HG02981 (cell line): ENCODE data around the gene COL26A1.
"Not testable (repeated sequence)": the region's sequence is repeated elsewhere in the genome, so short reads cannot be mapped to it uniquely, and the experiment has no call there.

ENCODE experiments used
- ATAC-seq: cut with Tn5 transposase; IDR thresholded peaks from one replicate; pipeline ENCODE4 v1.9.1; 2021; ENCODE audit warnings: mild to moderate bottlenecking, moderate library complexity; ENCODE audit not compliant: unreplicated experiment

Gene COL26A1

DNA sequence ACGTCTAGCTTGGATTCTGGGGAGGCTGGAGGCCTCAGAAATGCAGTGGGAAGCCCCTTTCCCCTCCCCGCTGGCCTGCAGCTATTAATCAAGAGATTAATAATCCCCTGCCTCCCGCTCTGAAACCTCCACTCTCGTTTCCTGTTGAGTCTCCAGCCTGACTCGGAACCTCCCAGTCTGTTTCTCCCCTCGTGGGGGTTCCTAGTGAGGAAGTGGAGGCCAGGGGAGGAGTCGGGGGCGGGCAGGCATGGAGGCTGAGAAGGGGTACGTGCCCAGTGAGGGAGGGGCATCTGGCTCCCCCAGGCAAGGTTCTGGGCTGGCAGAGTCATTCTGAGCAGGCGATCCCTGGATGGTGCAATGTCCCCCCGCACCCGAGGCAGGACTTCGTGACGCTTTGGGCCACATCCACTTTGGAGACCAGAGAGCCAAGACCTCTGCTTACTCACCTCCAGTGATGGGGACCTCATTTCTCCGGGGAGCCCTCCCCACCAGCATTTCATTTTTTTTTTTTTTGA lies 73.6 kb downstream of the COL26A1 start:
- ATAC-seq, result no peak

- no peak for ATAC-seq
Observed at GRCh38 chr7:101436857-101437576, 74.3 kb downstream of the COL26A1 start.

GRCh38 chr7:101441890-101442289 lies 79.2 kb downstream of the COL26A1 start:
- ATAC-seq, result no peak

DNA sequence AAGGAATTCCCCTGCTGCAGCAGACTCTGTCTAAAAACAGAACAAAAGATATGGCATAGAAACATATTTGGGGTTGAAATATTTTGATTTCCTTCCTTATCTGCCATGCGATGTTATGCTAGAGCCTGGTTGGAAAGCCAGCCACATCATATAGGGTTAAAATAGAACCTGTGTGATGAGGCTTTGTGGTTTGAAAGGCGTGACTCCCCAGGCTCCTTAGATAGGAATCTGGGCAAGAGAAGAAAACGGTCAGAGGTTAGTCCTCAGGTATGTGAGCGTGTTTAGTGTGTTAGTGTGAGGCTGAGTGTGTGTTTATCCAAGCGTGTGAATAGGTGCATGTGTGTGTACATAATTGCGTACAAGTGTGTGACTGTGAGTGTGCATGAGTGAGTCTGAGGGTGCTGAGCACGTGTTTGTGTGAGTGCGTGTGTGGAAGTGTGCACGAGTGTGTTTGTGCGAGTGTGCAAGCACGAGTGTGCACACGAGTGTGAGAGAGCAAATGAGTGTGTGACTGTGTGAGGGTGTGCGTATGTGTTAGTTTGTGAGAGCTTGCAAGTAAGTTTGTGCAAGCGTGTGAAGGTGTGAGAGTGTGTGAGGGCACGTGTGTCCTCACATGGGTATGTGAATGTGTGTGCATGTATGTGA lies 79.9 kb downstream of the COL26A1 start:
- ATAC-seq, result no peak

GRCh38 chr7:101450064-101450463 lies 87.4 kb downstream of the COL26A1 start:
- ATAC-seq, result no peak

DNA sequence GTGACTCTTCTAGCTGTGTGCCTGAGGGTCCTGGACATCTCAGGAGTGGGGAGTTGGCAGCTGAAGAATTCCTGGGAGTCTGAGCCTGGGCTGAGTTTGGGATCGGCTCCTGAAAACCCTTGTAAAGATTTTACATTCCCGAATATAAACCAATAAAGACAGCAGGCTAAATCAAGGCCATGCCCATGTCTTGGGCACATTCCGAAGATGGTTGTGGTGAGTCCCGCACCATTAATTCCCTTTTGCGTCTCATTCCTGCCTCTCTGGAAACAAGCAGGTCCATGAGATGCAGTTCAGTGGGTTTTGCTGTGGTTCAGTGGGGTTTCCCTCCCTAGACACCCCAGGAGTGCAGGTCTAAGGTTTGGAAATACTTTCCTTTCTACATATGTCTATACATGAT lies 90.9 kb downstream of the COL26A1 start:
- no peak for ATAC-seq

DNA sequence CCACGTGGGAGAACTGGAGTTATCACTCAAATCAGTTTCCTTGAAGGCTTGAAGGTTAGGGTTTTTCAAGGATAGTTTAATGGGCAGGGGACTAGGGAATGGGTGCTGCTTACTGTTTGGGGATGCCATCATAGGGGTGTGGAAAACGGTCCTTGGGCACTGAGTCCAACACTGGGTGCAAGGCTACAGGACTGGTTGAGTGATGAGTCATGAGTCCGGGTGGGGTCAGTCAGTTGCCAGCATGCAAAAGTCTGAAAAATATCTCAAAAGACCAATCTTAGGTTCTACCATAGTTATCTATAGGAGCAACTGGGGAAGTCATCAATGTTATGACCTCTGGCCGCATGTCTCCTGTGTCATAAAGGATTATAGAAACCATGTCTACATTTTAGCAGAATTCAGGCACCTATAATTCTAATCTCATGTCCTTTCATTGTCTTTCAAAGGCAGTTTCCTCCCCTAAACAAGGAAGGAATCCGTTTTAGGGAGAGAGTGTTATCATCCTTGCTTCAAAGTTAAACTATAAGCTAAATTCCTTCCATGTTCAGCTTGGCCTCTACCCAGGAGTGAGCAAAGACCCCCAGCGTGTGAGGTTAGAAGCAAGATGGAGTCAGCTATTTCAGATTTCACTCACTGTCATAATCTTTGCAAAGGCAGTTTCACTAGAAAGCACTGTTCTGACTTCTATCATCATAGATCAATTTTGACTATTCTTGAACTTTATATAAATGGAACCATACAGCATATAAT lies 94.5 kb downstream of the COL26A1 start:
- ATAC-seq, result no peak

DNA sequence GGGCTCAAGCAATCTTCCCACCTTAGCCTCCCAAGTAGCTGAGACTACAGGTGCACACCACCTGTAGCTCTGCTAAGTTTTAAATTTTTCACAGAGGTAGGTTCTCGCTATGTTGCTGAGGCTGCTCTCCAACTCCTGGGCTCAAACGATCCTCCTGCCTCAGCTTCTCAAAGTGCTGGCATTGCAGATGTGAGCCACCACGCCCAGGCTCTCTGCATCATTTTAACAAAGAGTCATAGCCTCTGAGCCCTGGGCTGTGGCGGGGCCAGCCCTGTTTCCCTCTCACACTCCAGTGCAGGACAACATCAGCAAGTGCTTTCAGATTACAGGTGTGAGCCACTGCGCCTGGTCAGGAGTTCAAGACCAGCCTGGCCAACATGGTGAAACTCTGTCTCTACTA lies 102.5 kb downstream of the COL26A1 start:
- no peak for ATAC-seq

DNA sequence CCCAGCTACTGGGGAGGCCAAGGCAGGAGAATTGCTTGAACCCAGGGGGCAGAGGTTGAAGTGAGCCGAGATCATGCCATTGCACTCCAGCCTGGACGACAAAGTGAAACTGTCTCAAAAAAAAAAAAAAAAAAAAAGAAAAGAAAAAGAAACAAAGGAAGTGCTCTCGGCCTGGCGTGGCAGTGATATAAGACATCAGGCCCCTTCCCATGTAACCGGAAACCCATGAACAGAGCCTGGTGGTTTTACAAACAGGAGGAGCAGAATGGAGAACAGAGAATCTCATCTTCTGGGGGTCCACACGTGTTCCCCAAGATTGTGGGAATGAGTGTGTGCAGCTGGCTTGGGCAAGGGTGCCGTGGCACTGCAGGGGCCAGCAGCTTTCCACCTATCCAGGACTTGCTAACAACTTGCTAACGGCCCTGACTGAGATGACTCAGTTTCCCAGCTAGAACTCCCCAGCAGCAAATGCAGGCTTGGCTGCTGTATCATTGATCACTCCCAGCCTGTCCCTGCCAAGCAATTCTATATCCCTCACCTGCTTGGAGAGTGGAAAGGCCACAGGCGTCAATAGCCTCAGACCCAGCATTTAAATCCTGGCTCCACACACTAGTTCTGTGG lies 103.0 kb downstream of the COL26A1 start:
- no peak for ATAC-seq

DNA sequence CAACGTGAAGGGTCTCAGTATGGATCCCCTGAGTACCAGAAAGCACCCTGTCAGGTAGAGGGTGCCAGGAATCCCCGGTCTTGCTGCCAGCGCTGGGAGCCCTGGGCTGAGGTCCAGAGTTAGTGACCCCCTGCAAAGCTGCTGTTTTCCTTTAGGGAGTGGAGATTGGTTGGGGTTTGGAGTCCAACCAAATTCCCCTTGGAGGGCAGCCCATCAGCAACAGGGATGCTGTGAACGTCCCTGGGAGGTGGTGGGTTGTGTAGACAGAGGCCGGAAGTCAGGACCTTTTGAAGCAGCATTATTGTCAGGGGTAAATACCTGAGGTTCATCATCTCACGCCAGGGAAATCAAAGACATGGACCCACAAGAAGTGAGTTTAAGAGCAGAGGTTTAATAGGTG lies 104.2 kb downstream of the COL26A1 start:
- no peak for ATAC-seq

GRCh38 chr7:101468546-101469275 lies 106.0 kb downstream of the COL26A1 start:
- ATAC-seq, result no peak

GRCh38 chr7:101470668-101471487 lies 108.2 kb downstream of the COL26A1 start:
- no peak for ATAC-seq

DNA sequence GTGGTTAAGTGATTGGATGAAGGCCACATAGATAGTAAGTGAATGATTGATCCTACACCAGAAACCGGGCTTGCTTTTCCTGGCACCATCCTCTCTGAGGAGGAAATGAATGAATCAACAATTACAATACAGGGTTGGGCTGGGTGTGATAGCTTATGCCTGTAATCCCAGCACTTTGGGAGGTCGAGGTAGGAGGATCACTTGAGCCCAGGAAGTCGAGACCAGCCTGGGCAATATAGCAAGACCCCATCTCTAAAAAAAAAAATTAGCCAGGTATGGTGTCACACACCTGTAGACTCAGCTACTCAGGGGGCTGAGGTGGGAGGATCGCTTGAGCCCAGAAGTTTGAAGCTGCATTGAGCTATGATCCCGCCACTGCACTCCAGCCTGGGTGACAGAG lies 111.5 kb downstream of the COL26A1 start:
- ATAC-seq, result no peak

DNA sequence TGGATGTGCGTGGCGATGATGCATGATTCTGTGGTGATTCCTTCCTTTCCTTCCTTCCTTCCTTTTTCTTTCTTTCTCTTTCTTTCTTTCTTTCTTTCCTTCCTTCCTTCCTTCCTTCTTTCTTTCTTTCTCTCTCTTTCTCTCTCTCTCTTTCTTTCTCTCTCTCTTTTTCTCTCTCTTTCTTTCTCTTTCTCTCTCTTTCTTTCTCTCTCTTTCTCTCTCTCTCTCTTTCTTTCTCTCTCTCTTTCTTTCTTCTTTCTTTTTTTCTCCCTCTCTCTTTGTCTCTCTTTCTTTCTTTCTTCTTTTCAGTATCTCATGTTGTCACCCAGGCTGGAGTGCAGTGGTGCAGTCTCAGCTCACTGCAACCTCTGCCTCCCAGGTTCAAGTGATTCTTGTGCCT lies 113.0 kb downstream of the COL26A1 start:
- ATAC-seq, result not testable (repeated sequence)

DNA sequence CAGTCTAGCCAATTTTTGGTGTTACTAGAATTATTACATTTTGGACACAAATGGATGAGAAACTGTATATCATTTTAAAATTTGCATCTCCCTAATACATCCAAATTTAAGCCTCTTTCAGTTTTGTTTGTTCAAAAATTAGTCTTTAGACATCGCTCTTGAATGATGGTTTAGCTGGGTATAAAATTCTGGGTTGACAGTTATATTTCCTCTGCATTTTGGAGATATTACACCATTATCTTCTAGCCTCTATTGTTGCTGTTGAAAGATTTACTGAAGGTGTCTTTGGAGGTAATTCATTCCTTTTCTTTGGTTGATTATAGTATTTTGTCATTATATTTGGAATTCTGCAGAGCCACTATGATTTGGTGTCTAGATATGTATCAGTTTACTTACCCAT lies 116.5 kb downstream of the COL26A1 start:
- ATAC-seq, result no peak

DNA sequence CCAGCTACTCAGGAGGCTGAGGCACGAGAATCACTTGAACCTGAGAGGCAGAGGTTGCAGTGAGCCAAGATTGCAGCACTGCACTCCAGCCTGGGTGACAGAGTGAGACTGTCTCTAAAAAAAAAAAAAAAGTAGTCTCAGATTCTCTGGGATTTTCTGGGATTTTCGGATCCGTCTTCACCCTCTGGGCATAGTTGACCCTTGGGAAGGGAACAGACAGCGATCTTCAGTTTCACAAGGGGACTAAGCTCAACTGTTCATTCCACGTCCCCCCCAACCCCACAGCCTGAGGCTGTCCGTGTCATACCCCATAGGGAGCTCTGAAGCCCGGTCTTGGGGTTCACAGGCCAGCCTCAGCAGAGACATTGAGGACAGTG lies 123.4 kb downstream of the COL26A1 start:
- not testable (repeated sequence) for ATAC-seq

GRCh38 chr7:101486433-101487104 lies 123.9 kb downstream of the COL26A1 start:
- ATAC-seq, result no peak

GRCh38 chr7:101487105-101487458 lies 124.4 kb downstream of the COL26A1 start:
- ATAC-seq, result no peak

DNA sequence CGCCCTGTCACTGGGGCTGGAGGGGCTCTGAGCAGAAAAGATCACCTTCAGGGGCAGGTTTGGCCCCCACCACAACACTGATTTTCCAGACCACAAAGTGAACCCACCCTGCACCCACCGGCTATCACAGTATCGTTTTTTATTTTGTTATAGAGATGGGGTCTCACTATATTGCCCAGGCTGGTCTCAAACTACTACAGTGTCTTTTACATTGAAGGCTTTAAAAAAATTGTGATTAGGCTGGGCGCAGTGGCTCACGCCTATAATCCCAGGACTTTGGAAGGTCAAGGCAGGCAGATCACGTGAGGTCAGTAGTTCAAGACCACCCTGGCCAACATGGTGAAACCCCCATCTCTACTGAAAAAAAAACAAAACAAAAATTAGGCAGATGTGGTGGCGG lies 125.1 kb downstream of the COL26A1 start:
- no peak for ATAC-seq
